ENCODE measurements around the gene ZDHHC11B.
"Not testable (repeated sequence)": the region's sequence is repeated elsewhere in the genome, so short reads cannot be mapped to it uniquely, and the experiment has no call there.

Gene ZDHHC11B, protein sequence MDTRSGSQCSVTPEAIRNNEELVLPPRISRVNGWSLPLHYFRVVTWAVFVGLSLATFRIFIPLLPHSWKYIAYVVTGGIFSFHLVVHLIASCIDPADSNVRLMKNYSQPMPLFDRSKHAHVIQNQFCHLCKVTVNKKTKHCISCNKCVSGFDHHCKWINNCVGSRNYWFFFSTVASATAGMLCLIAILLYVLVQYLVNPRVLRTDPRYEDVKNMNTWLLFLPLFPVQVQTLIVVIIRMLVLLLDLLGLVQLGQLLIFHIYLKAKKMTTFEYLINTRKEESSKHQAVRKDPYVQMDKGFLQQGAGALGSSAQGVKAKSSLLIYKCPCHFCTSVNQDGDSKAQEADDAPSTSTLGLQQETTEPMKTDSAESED

DNA sequence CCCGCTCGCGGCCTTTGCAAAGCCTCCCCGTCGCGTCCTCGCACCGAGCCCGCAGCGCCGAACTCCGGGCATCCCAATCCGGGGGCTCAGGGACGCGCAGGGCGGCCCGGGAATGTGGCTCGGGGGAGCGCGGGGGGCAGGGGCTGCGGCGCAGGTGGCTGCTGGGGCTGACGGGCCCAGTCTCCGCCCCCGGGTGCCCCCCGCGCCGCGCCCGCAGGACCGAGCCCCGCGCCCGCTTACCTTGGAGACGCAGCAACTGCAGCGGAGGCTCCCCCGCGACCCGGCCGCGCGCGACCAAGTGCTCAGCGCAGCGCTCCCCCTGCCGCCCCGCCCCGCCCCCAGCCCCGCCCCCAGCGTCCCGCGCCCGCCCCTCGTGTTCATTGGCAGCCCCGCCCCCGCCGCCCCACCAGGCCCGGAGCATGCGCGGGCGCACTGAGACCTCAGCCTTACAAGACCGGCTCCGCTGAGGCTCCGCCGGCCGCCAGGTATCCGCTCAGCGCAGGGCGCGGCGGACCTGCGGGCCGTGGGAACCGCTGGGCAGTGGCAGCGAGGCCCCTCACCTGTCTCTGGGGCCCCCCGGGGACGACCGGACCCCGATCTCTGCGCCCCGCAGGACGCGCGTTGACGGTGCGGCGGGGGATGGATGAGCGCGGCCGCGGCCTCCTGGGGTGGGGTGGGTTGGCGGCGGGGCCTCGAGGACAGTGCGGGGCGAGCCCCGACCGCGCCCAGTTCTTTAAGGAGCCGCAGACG, at the start of gene ZDHHC11B:
Gene ZDHHC11B, minus strand, starts transcription at position 302 of the 750 bp plus-strand sequence. CDS start 17,810 bp downstream, outside the sequence.
- Histone ChIP-seq H3K9ac (peak within 1 kb of the TSS; percentile 27; the same call in 1 of the 2 replicates), H2AFZ (ENCODE audit: low read depth) (peak within 1 kb of the TSS; percentile 69), H3K4me2 (peak within 1 kb of the TSS; percentile 56)
- H3K4me3 ChIP-seq (IDR thresholded peaks at IDR 0.05; ENCODE audit: insufficient read depth, low read depth, low read length); H3K27ac ChIP-seq; H3K27me3 ChIP-seq (ENCODE audit: insufficient read depth, low read depth); H3K79me2 ChIP-seq (ENCODE audit: insufficient read depth, low read depth); H4K20me1 ChIP-seq (ENCODE audit: insufficient read depth); H3K4me1 ChIP-seq (ENCODE audit: low read depth, poor library complexity, severe bottlenecking); H3K36me3 ChIP-seq (ENCODE audit: insufficient read depth): not testable (repeated sequence)

DNA sequence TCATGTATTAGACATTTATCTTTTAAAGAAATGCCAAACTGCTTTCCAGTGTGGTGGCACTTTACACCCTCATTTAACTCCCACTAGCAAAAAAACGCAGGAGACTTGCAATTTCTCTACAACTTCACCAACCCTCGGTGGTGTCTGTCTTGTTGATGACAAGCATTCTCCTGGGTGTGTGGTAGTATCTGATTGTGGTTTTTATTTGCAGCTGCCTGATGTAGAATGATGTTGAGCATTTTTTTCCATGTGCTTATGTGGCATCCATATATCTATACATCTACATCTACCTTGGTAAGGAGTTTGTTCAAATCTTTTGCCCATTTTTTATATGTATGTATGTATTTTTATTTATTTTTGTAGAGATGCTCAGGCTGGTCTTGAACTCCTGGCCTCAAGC, 49.5 kb upstream of the ZDHHC11B start:
- Histone ChIP-seq H3K4me2 (peak overlapping the region; percentile 2), H3K4me1 (ENCODE audit: low read depth, poor library complexity, severe bottlenecking) (peaks cover 21% of the 10 kb centered on the region), H3K27ac (peak overlapping the region; percentile 39), H2AFZ (ENCODE audit: low read depth) (0 out of 2 replicates have a peak overlapping the region, but pooled peaks have one; percentile 8)
- not testable (repeated sequence) for H3K79me2 ChIP-seq (ENCODE audit: insufficient read depth, low read depth); H3K9ac ChIP-seq; H3K27me3 ChIP-seq (ENCODE audit: insufficient read depth, low read depth); H3K4me3 ChIP-seq (IDR thresholded peaks at IDR 0.05; ENCODE audit: insufficient read depth, low read depth, low read length); H3K36me3 ChIP-seq (ENCODE audit: insufficient read depth); H4K20me1 ChIP-seq (ENCODE audit: insufficient read depth)

DNA sequence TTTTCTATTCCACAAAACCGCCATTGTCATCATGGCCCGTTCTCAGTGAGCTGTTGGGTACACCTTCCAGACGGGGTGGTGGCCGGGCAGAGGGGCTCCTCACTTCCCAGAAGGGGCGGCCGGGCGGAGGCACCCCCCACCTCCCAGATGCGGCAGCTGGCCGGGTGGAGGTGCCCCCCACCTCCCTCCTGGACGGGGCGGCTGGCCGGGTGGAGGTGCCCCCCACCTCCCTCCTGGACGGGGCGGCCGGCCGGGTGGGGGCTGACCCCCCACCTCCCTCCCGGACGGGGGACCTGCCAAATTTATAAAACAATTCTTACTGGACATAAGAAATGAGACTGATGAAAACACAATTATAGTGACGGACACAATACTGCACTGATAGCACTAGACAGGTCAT, 43.7 kb upstream of the ZDHHC11B start:
- not testable (repeated sequence) for H3K27ac ChIP-seq; H3K4me1 ChIP-seq (ENCODE audit: low read depth, poor library complexity, severe bottlenecking); H3K27me3 ChIP-seq (ENCODE audit: insufficient read depth, low read depth); H2AFZ ChIP-seq (ENCODE audit: low read depth); H3K79me2 ChIP-seq (ENCODE audit: insufficient read depth, low read depth); H4K20me1 ChIP-seq (ENCODE audit: insufficient read depth); H3K4me2 ChIP-seq; H3K9ac ChIP-seq; H3K36me3 ChIP-seq (ENCODE audit: insufficient read depth); H3K4me3 ChIP-seq (IDR thresholded peaks at IDR 0.05; ENCODE audit: insufficient read depth, low read depth, low read length)

DNA sequence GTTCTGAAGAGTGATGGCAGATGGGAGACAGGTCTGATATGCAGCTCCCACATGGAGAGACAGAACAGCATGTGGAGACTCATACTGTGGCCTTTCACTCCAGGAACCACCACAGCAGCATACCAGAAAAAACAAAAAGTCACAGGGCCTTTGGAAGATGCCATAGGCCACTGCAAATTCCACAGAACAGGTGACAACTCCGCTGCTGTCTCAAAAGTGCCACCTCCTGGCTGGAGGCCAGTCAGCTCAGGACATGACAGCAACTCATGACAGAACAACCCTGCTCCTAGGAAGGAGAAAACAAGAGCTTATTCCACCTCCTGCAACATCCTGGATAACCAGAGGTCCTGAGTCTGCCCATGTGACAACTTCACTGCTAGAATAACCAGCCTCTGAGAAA, 41.0 kb upstream of the ZDHHC11B start:
- not testable (repeated sequence) for H3K36me3 ChIP-seq (ENCODE audit: insufficient read depth); H3K27me3 ChIP-seq (ENCODE audit: insufficient read depth, low read depth); H2AFZ ChIP-seq (ENCODE audit: low read depth); H3K79me2 ChIP-seq (ENCODE audit: insufficient read depth, low read depth); H3K27ac ChIP-seq; H3K4me1 ChIP-seq (ENCODE audit: low read depth, poor library complexity, severe bottlenecking); H3K4me2 ChIP-seq; H3K4me3 ChIP-seq (IDR thresholded peaks at IDR 0.05; ENCODE audit: insufficient read depth, low read depth, low read length); H3K9ac ChIP-seq; H4K20me1 ChIP-seq (ENCODE audit: insufficient read depth)

DNA sequence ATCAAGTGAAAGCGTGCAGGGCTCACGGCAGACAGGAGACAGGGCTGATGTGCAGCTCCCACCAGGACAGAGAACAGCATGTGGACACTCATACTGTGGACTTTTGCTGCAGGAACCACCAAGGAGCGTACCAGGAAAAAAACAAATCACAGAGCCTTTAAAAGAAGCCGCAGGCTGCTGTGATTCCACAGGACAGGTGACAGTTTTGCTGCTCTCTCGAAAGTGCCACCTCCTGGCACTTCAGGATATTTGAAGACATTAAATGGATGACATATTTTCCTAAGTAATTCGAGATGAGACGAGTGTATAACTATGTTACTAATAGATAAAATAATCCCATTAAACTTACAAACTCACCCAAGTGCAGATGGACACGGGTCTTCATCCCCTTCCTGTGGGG, 37.0 kb upstream of the ZDHHC11B start:
- Histone ChIP-seq H3K9ac (no peak overlapping the region), H3K36me3 (ENCODE audit: insufficient read depth) (no peaks in the 10 kb centered on the region), H3K4me1 (ENCODE audit: low read depth, poor library complexity, severe bottlenecking) (no peaks in the 10 kb centered on the region), H3K4me3 (IDR thresholded peaks at IDR 0.05; ENCODE audit: insufficient read depth, low read depth, low read length) (no peak overlapping the region), H2AFZ (ENCODE audit: low read depth) (no peak overlapping the region), H4K20me1 (ENCODE audit: insufficient read depth) (no peaks in the 10 kb centered on the region), H3K27ac (no peak overlapping the region), H3K4me2 (no peak overlapping the region), H3K79me2 (ENCODE audit: insufficient read depth, low read depth) (no peaks in the 10 kb centered on the region), H3K27me3 (ENCODE audit: insufficient read depth, low read depth) (no peaks in the 10 kb centered on the region)
- TF ChIP-seq, protein P1, sequence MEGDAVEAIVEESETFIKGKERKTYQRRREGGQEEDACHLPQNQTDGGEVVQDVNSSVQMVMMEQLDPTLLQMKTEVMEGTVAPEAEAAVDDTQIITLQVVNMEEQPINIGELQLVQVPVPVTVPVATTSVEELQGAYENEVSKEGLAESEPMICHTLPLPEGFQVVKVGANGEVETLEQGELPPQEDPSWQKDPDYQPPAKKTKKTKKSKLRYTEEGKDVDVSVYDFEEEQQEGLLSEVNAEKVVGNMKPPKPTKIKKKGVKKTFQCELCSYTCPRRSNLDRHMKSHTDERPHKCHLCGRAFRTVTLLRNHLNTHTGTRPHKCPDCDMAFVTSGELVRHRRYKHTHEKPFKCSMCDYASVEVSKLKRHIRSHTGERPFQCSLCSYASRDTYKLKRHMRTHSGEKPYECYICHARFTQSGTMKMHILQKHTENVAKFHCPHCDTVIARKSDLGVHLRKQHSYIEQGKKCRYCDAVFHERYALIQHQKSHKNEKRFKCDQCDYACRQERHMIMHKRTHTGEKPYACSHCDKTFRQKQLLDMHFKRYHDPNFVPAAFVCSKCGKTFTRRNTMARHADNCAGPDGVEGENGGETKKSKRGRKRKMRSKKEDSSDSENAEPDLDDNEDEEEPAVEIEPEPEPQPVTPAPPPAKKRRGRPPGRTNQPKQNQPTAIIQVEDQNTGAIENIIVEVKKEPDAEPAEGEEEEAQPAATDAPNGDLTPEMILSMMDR (conservative IDR thresholded peaks at IDR 0.05; ENCODE audit: low read depth, low read length), result no peak

DNA sequence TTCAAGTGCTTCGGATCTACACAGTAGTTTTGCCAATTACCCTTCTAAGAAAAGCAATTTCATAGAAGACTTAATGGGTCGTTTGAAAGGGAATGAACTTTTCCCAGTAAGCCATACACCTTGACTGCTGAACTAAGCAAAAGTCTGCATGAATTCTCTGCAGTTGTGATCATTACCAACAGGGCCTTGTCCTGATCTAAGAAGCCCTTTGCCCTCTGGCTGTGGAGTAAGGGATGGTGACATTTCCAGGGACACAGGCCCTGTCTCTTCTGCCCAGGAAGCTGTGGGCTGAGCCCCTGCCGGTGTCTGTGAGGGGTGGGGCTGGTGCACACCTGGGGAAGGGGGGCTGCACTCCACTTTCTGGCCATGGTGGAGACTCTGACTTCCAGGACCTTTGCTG, 35.7 kb upstream of the ZDHHC11B start:
- no peak overlapping the region for H3K9ac ChIP-seq
- no peaks in the 10 kb centered on the region for H3K27me3 ChIP-seq (ENCODE audit: insufficient read depth, low read depth)
- H4K20me1 ChIP-seq (ENCODE audit: insufficient read depth), result no peaks in the 10 kb centered on the region
- no peaks in the 10 kb centered on the region for H3K4me1 ChIP-seq (ENCODE audit: low read depth, poor library complexity, severe bottlenecking)
- 0 out of 2 replicates have a peak, but pooled peaks cover 2% of the 10 kb centered on the region for H3K36me3 ChIP-seq (ENCODE audit: insufficient read depth)
- TF ChIP-seq, protein P1 (conservative IDR thresholded peaks at IDR 0.05; ENCODE audit: low read depth, low read length), result no peak
- H3K4me2 ChIP-seq, result no peak overlapping the region
- no peak overlapping the region for H3K4me3 ChIP-seq (IDR thresholded peaks at IDR 0.05; ENCODE audit: insufficient read depth, low read depth, low read length)
- H3K79me2 ChIP-seq (ENCODE audit: insufficient read depth, low read depth), result no peaks in the 10 kb centered on the region
- H2AFZ ChIP-seq (ENCODE audit: low read depth), result no peak overlapping the region
- no peak overlapping the region for H3K27ac ChIP-seq

All from KMS-11 (cell line).